ENCODE measurements around the gene ST3GAL4.

ST3GAL4 gene

GRCh38 chr11:126424471-126425039, 69.1 kb downstream of the ST3GAL4 start:
- TF ChIP-seq CTCF (IDR thresholded peaks at IDR 0.05; ENCODE audit: insufficient read depth, low read length, poor library complexity, severe bottlenecking) = no peak
- Histone ChIP-seq H3K4me3 (replicated peaks; ENCODE audit: low read depth, low read length) (no peak overlapping the region), H3K27me3 (replicated peaks; ENCODE audit: control insufficient read depth, insufficient read depth, low read length) (no peaks in the 10 kb centered on the region; the same call in 1 of the 2 replicates), H3K36me3 (ENCODE audit: control insufficient read depth, insufficient read depth, low read length) (no peaks in the 10 kb centered on the region)
- DNase-seq (ENCODE audit: extremely low read depth, insufficient read length) = no peak

GRCh38 chr11:126426106-126426505, 70.6 kb downstream of the ST3GAL4 start:
- no peaks in the 10 kb centered on the region for H3K36me3 ChIP-seq (ENCODE audit: control insufficient read depth, insufficient read depth, low read length)
- no peaks in the 10 kb centered on the region; the same call in 1 of the 2 replicates for H3K27me3 ChIP-seq (replicated peaks; ENCODE audit: control insufficient read depth, insufficient read depth, low read length)
- no peak for DNase-seq (ENCODE audit: extremely low read depth, insufficient read length)
- TF ChIP-seq CTCF (IDR thresholded peaks at IDR 0.05; ENCODE audit: insufficient read depth, low read length, poor library complexity, severe bottlenecking) = no peak
- no peak overlapping the region for H3K4me3 ChIP-seq (replicated peaks; ENCODE audit: low read depth, low read length)

GRCh38 chr11:126426820-126427749, 71.6 kb downstream of the ST3GAL4 start:
- no peak overlapping the region for H3K4me3 ChIP-seq (replicated peaks; ENCODE audit: low read depth, low read length)
- H3K36me3 ChIP-seq (ENCODE audit: control insufficient read depth, insufficient read depth, low read length) = no peaks in the 10 kb centered on the region
- no peak for DNase-seq (ENCODE audit: extremely low read depth, insufficient read length)
- TF ChIP-seq CTCF (IDR thresholded peaks at IDR 0.05; ENCODE audit: insufficient read depth, low read length, poor library complexity, severe bottlenecking) = no peak
- H3K27me3 ChIP-seq (replicated peaks; ENCODE audit: control insufficient read depth, insufficient read depth, low read length) = no peaks in the 10 kb centered on the region; the same call in 1 of the 2 replicates

GRCh38 chr11:126430581-126431335, 75.3 kb downstream of the ST3GAL4 start:
- no peaks in the 10 kb centered on the region for H3K36me3 ChIP-seq (ENCODE audit: control insufficient read depth, insufficient read depth, low read length)
- no peaks in the 10 kb centered on the region; the same call in none of the 2 replicates for H3K27me3 ChIP-seq (replicated peaks; ENCODE audit: control insufficient read depth, insufficient read depth, low read length)
- no peak overlapping the region for H3K4me3 ChIP-seq (replicated peaks; ENCODE audit: low read depth, low read length)
- TF ChIP-seq CTCF (IDR thresholded peaks at IDR 0.05; ENCODE audit: insufficient read depth, low read length, poor library complexity, severe bottlenecking) = no peak
- DNase-seq (ENCODE audit: extremely low read depth, insufficient read length) = no peak

DNA sequence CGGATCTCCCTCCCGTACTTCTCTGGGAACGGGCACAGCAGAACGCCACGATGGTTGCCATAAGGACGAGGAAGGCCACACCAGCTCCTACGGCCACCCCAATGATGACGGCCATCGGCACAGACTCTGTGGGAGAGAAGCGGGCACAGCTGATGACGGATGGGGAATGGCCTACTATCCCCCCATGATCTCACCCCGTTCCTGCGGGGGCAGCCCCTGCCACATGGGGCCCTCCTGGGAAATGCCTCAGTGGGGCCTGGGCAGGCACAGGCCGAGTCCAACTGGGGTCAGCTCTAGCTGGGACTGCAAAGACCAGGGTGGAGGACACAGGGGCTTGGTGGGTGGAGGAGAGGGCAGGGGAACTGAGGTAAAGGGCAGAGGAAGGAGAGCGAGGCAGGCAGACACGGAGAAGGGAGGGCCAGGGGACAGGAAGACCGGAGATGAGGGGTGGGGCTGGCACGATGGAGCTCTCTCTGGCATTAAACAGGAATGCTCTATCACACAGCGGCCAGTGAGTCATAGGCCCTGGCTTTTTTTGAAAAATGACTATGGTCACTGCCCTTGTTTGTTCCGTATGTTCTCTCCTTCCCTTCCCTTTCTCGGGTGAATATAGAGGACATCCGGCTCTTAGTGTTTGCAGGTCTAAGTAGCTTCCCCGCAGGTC, 76.0 kb downstream of the ST3GAL4 start:
- DNase-seq (ENCODE audit: extremely low read depth, insufficient read length) = no peak
- no peaks in the 10 kb centered on the region for H3K36me3 ChIP-seq (ENCODE audit: control insufficient read depth, insufficient read depth, low read length)

More for the DNA sequence above, 76.0 kb downstream of the ST3GAL4 start:
- Histone ChIP-seq H3K4me3 (replicated peaks; ENCODE audit: low read depth, low read length) (no peak overlapping the region), H3K27me3 (replicated peaks; ENCODE audit: control insufficient read depth, insufficient read depth, low read length) (no peaks in the 10 kb centered on the region; the same call in none of the 2 replicates)
- no peak for TF ChIP-seq CTCF (IDR thresholded peaks at IDR 0.05; ENCODE audit: insufficient read depth, low read length, poor library complexity, severe bottlenecking)

Measured in GM06990 (cell line).